GM12865 (cell line): ENCODE results near the gene DOCK6.
A peak's percentile ranks its signal among the peaks of the same experiment; 100 is the strongest.

Experiments used
- DNase-seq: peaks from one replicate; pipeline ENCODE4 v3.0.0; 2010; ENCODE audit warnings: low read depth
- H3K4me3 ChIP-seq: 2 replicates; pipeline ENCODE4 v1.5.1; 2011; ENCODE audit warnings: mild to moderate bottlenecking, low read depth, low read length, control low read depth
- CTCF ChIP-seq: IDR thresholded peaks from 2 replicates; pipeline ENCODE4 v1.5.1; 2011; ENCODE audit warnings: low read length, control low read depth, low read depth, inconsistent platforms; ENCODE audit not compliant: insufficient read depth; ENCODE audit errors: missing control alignments

Gene DOCK6

DNA sequence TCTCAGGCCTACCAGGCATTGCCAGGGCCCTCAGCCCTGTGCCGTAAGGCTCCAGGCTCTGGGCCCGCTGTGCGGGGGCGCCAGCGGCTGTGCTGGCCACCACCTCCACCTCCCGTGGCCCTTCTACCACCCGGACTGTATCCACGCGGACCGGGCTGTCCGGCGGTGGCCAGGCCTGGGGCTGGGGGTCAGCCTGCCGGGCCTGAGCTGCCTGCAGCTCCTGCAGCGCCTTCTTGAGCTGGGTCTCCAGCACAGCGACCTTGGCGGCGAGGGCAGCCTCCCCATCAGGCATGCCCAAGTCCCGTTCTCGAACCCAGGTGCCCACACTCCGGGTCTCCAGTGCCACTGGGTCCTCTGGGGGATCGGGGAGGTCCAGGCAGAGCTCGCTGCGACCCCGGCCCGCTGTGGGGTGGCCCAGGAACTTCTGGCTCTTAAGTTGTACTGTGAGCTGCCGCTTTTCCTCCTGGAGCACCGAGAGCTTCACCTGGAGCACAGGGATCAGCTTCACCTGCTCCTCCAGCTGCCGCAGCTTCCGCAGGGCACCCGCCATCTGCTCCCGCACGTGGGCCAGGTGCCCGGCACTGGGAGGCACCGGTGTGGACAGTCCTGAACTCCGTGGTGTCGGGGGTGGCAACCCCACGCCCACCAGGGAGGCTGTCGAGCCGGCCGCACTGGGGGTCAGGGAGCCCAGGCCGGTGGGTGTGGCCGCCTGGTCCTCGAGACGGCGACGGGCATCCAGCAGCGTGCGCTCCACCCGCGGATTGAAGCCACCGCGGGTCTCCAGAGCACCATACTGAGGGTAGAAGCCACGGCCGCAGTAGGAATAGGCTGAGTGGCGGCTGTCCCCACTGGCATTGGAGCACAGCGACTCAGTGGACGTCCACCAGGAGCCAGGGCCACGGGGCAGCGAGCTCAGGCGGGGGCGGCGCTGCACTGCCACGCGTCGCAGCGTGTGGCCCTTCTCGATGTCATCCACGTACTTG, 69.1 kb downstream of the DOCK6 start:
- TF ChIP-seq CTCF, result no peak
- DNase-seq, result no peak

GRCh38 chr19:11191934-11192333, 70.4 kb downstream of the DOCK6 start:
- no peak overlapping the region for H3K4me3 ChIP-seq
- DNase-seq, result peak; percentile 66
- no peak for TF ChIP-seq CTCF

More for the DNA sequence above, 69.1 kb downstream of the DOCK6 start:
- H3K4me3 ChIP-seq, result no peak overlapping the region

- DNase-seq, result peak; percentile 50
- TF ChIP-seq CTCF, result no peak
- no peak overlapping the region for H3K4me3 ChIP-seq
These were observed 71.0 kb downstream of the DOCK6 start for GRCh38 chr19:11191273-11191755.

GRCh38 chr19:11190501-11190900, 71.8 kb downstream of the DOCK6 start:
- no peak for TF ChIP-seq CTCF
- DNase-seq, result no peak
- no peak overlapping the region for H3K4me3 ChIP-seq

- DNase-seq, result no peak
- no peak for TF ChIP-seq CTCF
- no peak overlapping the region for H3K4me3 ChIP-seq
These were observed 74.9 kb downstream of the DOCK6 start for GRCh38 chr19:11187441-11187840.

DNA sequence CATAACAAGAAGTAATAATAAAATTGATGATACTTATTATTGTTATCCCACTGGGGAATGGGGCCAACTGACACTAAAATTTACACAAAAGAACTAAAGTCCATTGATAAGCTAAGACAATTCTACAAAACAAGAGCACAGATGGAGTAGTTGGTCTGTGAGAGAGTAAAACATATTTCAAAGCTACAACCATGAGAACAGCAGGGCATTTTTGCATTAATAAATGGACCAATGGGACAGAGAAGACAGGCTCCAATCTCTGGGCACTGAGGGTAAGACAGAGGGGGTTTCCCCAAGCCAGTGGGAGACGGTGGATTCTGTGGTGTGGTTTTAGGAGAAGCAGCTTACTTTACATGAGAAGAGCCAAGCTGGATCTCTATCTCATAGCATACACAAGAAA, 79.3 kb downstream of the DOCK6 start:
- H3K4me3 ChIP-seq, result no peak overlapping the region
- no peak for TF ChIP-seq CTCF
- no peak for DNase-seq
